B cell (primary cell): Measurements from ENCODE around the gene KRT72. TPM values are rescaled to one million over a fixed set of nuclear protein-coding genes. Genes with fewer than 3 reads are reported as not detected.

Source experiments
- ATAC-seq: fragments of 200-7000 bp; cut with Tn5 transposase; one replicate; pipeline ENCODE4 v1.10.0; 2021; ENCODE audit warnings: low read depth, mild to moderate bottlenecking, moderate number of reproducible peaks, moderate library complexity
- CTCF ChIA-PET: fragments of 350-600 bp; sonication (Branson Sonifier 250); formaldehyde crosslinking; loops from one replicate; lab custom pipeline; 2021; ENCODE audit warnings: antibody characterized with exemption, inconsistent platforms; lab: Charles Lee
- POLR2A ChIA-PET: fragments of 350-600 bp; sonication (Branson Sonifier 250); formaldehyde crosslinking; loops from one replicate; lab custom pipeline; 2021; ENCODE audit warnings: antibody characterized with exemption; lab: Charles Lee
- DNase-seq: peaks from one replicate; pipeline ENCODE4 v3.0.0; 2013
- H2AFZ ChIP-seq: 2 replicates; pipeline ENCODE4 v1.6.1; 2012; ENCODE audit warnings: mild to moderate bottlenecking, low read depth, low read length; ENCODE audit not compliant: insufficient read depth, poor library complexity, severe bottlenecking
- H3K27ac ChIP-seq, 2 donors: 1 replicate in 1 of 2; 2 replicates in 1 of 2; pipeline ENCODE4 v1.5.1; 2012 to 2013; ENCODE audit warnings: low read length in 2 of 2, mild to moderate bottlenecking in 2 of 2, moderate library complexity in 1 of 2
- H3K27me3 ChIP-seq, 4 experiments: fragments of 200-600 bp in 1 of 4; sonication (generic) in 1 of 4; replicated peaks in 1 of 4; 1 replicate in 2 of 4; 2 replicates in 2 of 4; pipeline versions ENCODE4 v1.6.1 to v1.7.0; 2013 to 2016; ENCODE audit warnings: low read length in 3 of 4, mild to moderate bottlenecking in 2 of 4, mixed read lengths in 1 of 4, moderate library complexity in 1 of 4; ENCODE audit not compliant: insufficient read depth in 4 of 4, control insufficient read depth in 3 of 4; ENCODE audit errors: control extremely low read depth in 1 of 4
- H3K36me3 ChIP-seq, 2 experiments: replicated peaks in 1 of 2; 1 replicate in 1 of 2; 2 replicates in 1 of 2; pipeline versions ENCODE4 v1.6.1 to v1.7.1; 2013; ENCODE audit warnings: low read length in 1 of 2; ENCODE audit not compliant: insufficient read depth in 2 of 2, control insufficient read depth in 1 of 2; ENCODE audit errors: control extremely low read depth in 1 of 2, extremely low read depth in 1 of 2
- H3K4me1 ChIP-seq, 2 donors: fragments of 200-600 bp in 1 of 2; sonication (generic) in 1 of 2; 1 replicate in 1 of 2; 2 replicates in 1 of 2; pipeline versions ENCODE4 v1.5.1 to v1.6.1; 2013 to 2017; ENCODE audit warnings: low read length in 2 of 2; ENCODE audit not compliant: control insufficient read depth in 2 of 2, insufficient read depth in 2 of 2
- H3K4me2 ChIP-seq: replicated peaks from 2 replicates; pipeline ENCODE3; 2012; ENCODE audit warnings: mild to moderate bottlenecking, low read depth, low read length; ENCODE audit not compliant: poor library complexity, severe bottlenecking
- H3K4me3 ChIP-seq, 5 experiments: fragments of 200-600 bp in 1 of 5; sonication (generic) in 1 of 5; 1 replicate in 3 of 5; 2 replicates in 2 of 5; pipeline versions ENCODE4 v1.5.1 to v1.7.0; 2011 to 2016; ENCODE audit warnings: low read length in 4 of 5, mild to moderate bottlenecking in 4 of 5, low read depth in 2 of 5, control low read depth in 1 of 5, moderate library complexity in 1 of 5; ENCODE audit not compliant: insufficient read depth in 1 of 5; ENCODE audit errors: control extremely low read depth in 1 of 5, extremely low read depth in 1 of 5
- H3K79me2 ChIP-seq: fragments of 200-600 bp; sonication (generic); one replicate; pipeline ENCODE4 v1.6.0; 2016; ENCODE audit warnings: low read length; ENCODE audit not compliant: control insufficient read depth, insufficient read depth
- H3K9ac ChIP-seq: fragments of 200-600 bp; sonication (generic); 2 replicates; pipeline ENCODE4 v1.6.1; 2017; ENCODE audit warnings: mild to moderate bottlenecking, low read length, moderate library complexity
- H3K9me3 ChIP-seq, 3 donors: one replicate each; pipeline versions ENCODE4 v1.6.1 to v1.7.1; 2013; ENCODE audit warnings: low read length in 2 of 3; ENCODE audit not compliant: control insufficient read depth in 2 of 3, insufficient read depth in 1 of 3; ENCODE audit errors: control extremely low read depth in 1 of 3
- H4K20me1 ChIP-seq: 2 replicates; pipeline ENCODE4 v1.6.0; 2012; ENCODE audit warnings: mild to moderate bottlenecking, low read length; ENCODE audit not compliant: insufficient read depth, control insufficient read depth, poor library complexity, severe bottlenecking
- H3K27ac Mint-ChIP-seq: one replicate; pipeline ENCODE4 v1.8.0; 2021; ENCODE audit warnings: mixed read lengths
- H3K27me3 Mint-ChIP-seq: one replicate; pipeline ENCODE4 v1.8.0; 2021; ENCODE audit warnings: mixed read lengths
- H3K4me1 Mint-ChIP-seq: one replicate; pipeline ENCODE4 v1.8.0; 2021; ENCODE audit warnings: mixed read lengths
- H3K4me3 Mint-ChIP-seq: one replicate; pipeline ENCODE4 v1.8.0; 2021; ENCODE audit warnings: mixed read lengths
- H3K9me3 Mint-ChIP-seq: one replicate; pipeline ENCODE4 v1.8.0; 2022; ENCODE audit warnings: mixed read lengths; ENCODE audit not compliant: insufficient read depth
- CTCF ChIP-seq: fragments of 200-600 bp; IDR thresholded peaks from one replicate; pipeline ENCODE4 v1.8.0; 2022; ENCODE audit warnings: antibody characterized with exemption, mild to moderate bottlenecking
- EZH2 ChIP-seq: IDR thresholded peaks from 2 replicates; pipeline ENCODE4 v1.6.1; 2012; ENCODE audit warnings: borderline replicate concordance, low read depth, mild to moderate bottlenecking, moderate library complexity, low read length; ENCODE audit not compliant: insufficient read depth, poor library complexity, severe bottlenecking
- WGBS: methylation state at CpG from one replicate; pipeline ENCODE4 v1.1.5; 2013; ENCODE audit warnings: missing lambda C conversion rate; ENCODE audit not compliant: insufficient coverage; 5-methylcytosine and 5-hydroxymethylcytosine counted together
- intact Hi-C: fragments of 100-400 bp; cut with micrococcal nuclease; formaldehyde crosslinking; loops from one replicate; pipeline ENCODE4 v1.10.0; 2022
- polyA plus RNA-seq: library from polyadenylated mRNA; depleted of rRNA; stranded (reverse); fragments of >200 nt; gene quantifications from 2 replicates; pipeline ENCODE4 v1.2.3, GENCODE V29; 2012
- total RNA-seq, 2 donors: library from RNA; stranded (reverse); fragments of 120-200 nt in 1 of 2; gene quantifications; 1 replicate in 1 of 2; 2 replicates in 1 of 2; pipeline versions ENCODE4 v1.2.3 to v1.2.4, GENCODE V29; 2013 to 2022

Gene KRT72
- total and polyA plus RNA-seq, 2 donors (not counting 1 experiment from before 2014, with no cell fraction given): 0.04 TPM; not detected in 1

- no peaks in the 10 kb centered on the region for H3K79me2 ChIP-seq
- POLR2A ChIA-PET: no interaction called here
- TF ChIP-seq CTCF (no peak), EZH2 (no peak)
- H3K4me3 ChIP-seq: no peak overlapping the region
- ATAC-seq (no peak), DNase-seq (no peak)
- no peaks in the 10 kb centered on the region for H4K20me1 ChIP-seq
- intact Hi-C loops: no loop called here
- H3K4me2 ChIP-seq: no peak overlapping the region
- H3K36me3 ChIP-seq: no peaks in the 10 kb centered on the region
- H3K9me3 ChIP-seq: peaks cover 0 to 2% (median 0%) of the 10 kb centered on the region in 3 donors
- Mint-ChIP-seq H3K4me1 (no peaks in the 10 kb centered on the region), H3K4me3 (no peak overlapping the region), H3K9me3 (no peaks in the 10 kb centered on the region), H3K27ac (no peak overlapping the region), H3K27me3 (peaks cover 44% of the 10 kb centered on the region)
- no peaks in the 10 kb centered on the region for H3K4me1 ChIP-seq
- peaks cover 0 to 3% (median under 1%) of the 10 kb centered on the region in 4 experiments for H3K27me3 ChIP-seq
- H3K27ac ChIP-seq: no peak overlapping the region
- H2AFZ ChIP-seq: no peak overlapping the region
- WGBS: 90% methylated on average over 10 of the region's 10 CpGs
- H3K9ac ChIP-seq: no peak overlapping the region
- CTCF ChIA-PET: no interaction called here
Observed at GRCh38 chr12:52614381-52615207, 13.3 kb upstream of the KRT72 start.

- no peak overlapping the region for H3K4me3 Mint-ChIP-seq
- peaks cover 40% of the 10 kb centered on the region for H3K27me3 Mint-ChIP-seq
- no peak for TF ChIP-seq EZH2
- no peak for TF ChIP-seq CTCF
- Histone ChIP-seq H3K9ac (no peak overlapping the region), H4K20me1 (no peaks in the 10 kb centered on the region), H2AFZ (no peak overlapping the region), H3K79me2 (no peaks in the 10 kb centered on the region), H3K36me3 (no peaks in the 10 kb centered on the region), H3K9me3 (peaks cover 0 to 2% (median 0%) of the 10 kb centered on the region in 3 donors), H3K4me1 (no peaks in the 10 kb centered on the region), H3K27me3 (peaks cover 0 to 3% (median 0%) of the 10 kb centered on the region in 4 experiments), H3K4me2 (no peak overlapping the region), H3K4me3 (no peak overlapping the region), H3K27ac (no peak overlapping the region)
- H3K27ac Mint-ChIP-seq: no peak overlapping the region
- intact Hi-C loops: no loop called here
- H3K4me1 Mint-ChIP-seq: no peaks in the 10 kb centered on the region
- no peaks in the 10 kb centered on the region for H3K9me3 Mint-ChIP-seq
- CTCF ChIA-PET: no interaction called here
- POLR2A ChIA-PET: no interaction called here
- 95% methylated on average over 9 of the region's 9 CpGs for WGBS
- ATAC-seq (no peak), DNase-seq (no peak)
Observed at GRCh38 chr12:52613384-52614030, 12.2 kb upstream of the KRT72 start.
